VCaP (cell line): ENCODE data around the gene CAPNS1.

Experiments
- H3K27ac ChIP-seq: fragments of 450-650 bp; 2 replicates; pipeline ENCODE4 v1.5.1; 2017
- CTCF ChIP-seq: fragments of 450-650 bp; conservative IDR thresholded peaks from 2 replicates; pipeline ENCODE4 v1.5.1; 2017; ENCODE audit warnings: mild to moderate bottlenecking, moderate library complexity

The CAPNS1 gene

GRCh38 chr19:36196249-36196648, 56.4 kb downstream of the CAPNS1 start:
- no peak for TF ChIP-seq CTCF
- H3K27ac ChIP-seq: no peak overlapping the region

- no peak overlapping the region for H3K27ac ChIP-seq
- no peak for TF ChIP-seq CTCF
Observed at GRCh38 chr19:36198119-36198518, 58.3 kb downstream of the CAPNS1 start.
